GM21528 (cell line): ENCODE measurements around the gene ZNF337.
A peak's percentile ranks its signal among the peaks of the same experiment; 100 is the strongest.
"Not testable (repeated sequence)": the region's sequence is repeated elsewhere in the genome, so short reads cannot be mapped to it uniquely, and the experiment has no call there.

ENCODE experiments used
- ATAC-seq: cut with Tn5 transposase; IDR thresholded peaks from one replicate; pipeline ENCODE4 v1.9.1; 2021; ENCODE audit warnings: mild to moderate bottlenecking, moderate library complexity; ENCODE audit not compliant: unreplicated experiment, low FRiP score

ZNF337 gene

DNA sequence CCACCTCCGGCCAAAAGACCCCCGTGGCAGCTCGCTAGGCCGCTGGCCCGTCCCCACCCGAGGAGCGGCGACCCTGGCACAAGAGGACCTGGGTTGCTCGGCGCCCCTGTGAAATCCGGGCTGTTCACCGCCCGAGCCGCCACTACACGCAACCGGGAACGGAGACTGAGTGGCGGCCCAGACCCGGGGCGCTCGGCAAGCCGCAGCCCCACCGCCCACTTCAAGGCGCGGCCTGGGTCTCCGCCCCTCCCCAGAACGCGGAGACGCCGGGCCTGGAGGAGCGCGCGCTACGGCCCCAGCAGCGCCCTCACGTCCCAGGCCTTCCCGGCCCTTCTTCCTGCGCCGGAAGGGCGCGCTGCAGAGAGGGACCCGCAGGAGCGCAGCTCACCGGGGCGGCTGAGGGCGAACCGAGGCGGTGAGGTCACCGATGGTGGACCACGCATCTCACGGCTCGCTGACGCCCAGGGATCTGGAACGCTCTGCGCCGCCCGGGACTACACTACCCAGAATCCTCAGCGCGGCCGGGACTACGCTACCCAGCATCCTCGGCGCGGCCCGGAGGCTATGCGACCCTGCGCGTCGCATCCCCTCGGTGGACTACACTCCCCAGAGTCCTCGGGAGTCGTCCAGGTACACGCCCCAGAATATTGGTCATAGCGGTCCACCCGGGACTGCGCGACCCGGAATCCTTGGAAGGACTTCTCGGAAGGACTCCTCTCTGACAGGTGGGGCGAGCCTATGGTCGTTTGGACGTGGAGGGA, at the start of gene ZNF337:
TSS of gene ZNF337 (minus strand) at position 483 of the 761 bp plus-strand sequence. CDS start 10,436 bp downstream, outside the sequence.
- ATAC-seq = peak; percentile 98

DNA sequence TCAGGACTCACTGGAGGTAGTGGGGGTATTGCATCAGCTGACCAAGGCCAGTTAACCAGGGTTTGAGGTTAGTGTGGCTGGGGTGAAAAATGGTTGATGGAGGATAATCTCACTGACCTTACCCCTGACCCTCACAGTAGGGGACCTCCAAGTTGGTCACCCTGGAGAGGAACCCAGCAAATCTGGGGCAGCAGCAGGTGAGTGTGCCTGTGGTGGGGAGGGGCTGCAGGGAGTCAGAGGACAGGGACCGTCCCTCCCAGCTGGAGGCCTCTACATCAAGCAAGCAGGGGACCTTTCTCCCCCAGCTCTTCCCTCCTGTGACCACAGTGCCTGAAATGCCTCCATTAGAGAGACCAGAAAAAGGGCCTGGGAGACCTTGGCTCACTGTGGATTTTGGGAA, 49.1 kb upstream of the ZNF337 start:
- ATAC-seq = no peak

DNA sequence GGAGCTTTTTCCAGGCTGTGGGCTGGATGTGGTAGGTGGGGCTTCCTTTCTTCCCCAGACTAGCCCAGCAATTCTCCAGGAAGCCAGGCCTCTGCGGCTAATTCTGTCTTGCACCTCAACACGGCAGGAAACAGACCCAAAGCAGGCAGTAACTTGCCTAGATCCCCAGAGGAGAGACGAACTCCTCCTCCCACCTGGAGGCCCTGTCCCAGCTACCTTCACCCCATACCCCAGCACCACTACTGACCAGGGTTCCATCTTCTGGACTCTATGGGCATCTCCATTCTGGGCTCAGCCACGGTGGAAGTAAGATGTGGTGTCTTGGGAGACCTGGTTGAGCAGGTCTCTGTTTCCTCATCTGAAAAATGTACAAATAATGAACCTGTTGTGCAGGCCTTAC, 48.4 kb upstream of the ZNF337 start:
- no peak for ATAC-seq

DNA sequence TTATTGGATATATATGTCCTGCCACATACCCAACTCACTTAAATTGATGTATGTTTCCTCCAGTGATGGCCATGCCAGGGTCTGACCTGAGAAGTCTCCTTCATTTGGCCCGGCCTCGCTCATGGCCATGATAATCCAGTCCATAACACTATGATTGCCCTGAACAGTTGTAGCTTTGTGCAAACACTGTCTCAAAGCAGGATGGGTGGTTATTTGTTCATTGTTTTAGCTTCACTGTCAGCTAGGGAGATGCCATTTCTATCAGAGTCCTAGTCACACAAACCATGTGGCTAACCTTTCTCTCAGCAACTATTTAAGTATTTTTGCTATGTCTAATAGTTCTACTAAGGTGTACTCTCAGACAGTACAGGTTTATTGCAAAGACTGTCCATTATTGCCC, 47.6 kb upstream of the ZNF337 start:
- ATAC-seq = no peak

DNA sequence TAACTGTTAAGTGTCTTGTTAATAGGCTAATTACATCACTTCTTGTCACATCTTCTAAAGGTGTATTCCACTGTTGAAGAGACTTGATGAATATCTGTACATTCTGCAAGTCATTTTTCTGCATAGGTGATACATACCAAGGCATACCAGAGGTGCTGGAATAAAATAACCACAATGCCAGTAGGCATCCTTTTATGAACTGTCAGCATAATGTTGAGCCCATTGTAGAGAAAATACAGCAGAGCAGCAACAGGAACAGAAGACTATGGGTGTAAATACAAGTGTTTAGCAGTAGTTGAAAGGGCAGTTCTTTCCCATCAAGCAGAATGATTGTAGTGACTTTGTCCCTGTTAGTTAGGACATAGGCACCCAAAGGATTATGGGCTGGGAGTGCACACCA, 44.4 kb upstream of the ZNF337 start:
- ATAC-seq = no peak

DNA sequence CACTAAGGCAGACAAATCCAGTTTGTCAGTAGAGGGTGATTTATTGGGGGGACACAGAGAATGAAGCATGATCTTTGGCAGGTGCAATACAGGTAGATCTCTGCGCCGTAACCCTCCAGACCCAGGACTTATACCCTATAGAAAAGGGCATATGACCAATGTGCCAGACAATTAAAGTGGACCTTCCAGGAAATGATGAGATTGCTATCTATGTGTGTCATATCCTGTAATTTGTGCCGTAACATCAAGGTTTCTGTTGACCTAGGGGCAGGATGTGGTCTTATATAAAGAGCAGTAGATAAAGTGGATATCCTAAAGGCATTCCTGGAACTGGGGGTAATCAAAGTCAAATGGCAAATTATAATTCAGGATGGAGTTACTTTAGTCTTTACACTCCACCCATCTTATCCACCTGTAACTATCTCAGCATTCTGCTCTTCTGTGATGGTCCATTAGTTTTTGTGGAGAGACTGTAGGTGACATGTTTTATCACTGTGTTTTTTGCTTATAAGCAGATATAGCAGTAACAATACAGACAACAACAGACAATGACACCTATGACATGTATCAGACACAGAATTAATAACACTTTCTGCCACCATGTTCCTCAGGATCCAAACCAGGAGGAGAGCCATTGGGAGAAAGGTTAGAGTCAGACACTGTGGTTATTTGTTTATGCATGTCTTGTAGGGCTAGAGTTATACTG, 43.1 kb upstream of the ZNF337 start:
- no peak for ATAC-seq

DNA sequence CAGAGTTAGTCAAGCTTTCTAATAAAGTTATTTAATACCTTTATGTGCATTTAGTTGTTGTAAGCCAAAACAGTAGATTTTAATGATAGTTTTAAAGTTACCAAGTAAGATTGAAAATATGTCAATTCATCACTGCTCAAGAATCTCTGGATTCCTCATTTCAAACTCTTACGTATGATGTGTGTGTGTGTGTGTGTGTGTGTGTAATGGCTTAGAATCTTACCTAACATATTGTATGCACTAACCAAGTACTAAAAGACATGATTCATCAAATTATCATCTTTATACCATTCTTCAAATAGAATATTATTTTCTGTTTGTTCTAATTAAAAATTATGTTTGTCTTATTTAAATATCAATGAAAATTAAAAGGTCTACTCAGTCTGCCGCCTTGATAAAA, 41.5 kb upstream of the ZNF337 start:
- ATAC-seq = no peak

DNA sequence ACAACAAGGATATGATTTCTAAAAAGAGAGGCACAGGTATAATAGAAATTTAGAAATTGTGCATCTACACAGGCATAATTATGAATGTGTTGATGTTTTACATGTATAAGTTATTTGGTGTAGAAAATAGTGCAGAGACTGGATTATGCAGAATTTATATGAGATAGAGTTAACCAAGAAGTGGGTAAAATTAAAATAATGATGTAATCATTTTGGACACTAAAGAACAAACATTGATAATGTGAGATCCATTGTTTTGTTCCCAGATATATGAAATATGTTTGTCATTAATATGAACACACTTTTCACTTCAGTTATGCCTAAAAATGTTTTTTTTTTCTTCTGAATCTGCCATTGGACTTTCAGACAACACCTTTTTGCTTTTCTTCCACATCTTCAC, 37.2 kb upstream of the ZNF337 start:
- no peak for ATAC-seq

DNA sequence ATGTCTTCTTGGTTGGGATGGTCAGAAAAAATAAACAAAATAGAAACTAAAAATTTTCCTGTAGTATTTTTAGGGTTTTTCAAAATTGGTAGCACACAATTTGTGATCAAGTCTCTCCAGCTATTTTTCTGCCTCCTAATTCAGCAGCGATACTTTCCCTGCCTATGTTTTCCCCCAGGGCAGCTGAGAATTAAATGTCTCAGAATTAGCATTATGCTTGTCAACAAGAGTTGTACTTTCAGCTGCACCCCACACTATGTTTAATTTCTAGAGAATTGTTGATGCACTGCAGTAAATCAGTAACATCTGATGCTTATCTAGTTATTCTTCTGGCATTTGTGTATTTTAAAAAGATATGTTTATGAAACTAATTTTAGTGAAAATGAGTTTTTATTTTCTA, 34.2 kb upstream of the ZNF337 start:
- ATAC-seq = no peak

DNA sequence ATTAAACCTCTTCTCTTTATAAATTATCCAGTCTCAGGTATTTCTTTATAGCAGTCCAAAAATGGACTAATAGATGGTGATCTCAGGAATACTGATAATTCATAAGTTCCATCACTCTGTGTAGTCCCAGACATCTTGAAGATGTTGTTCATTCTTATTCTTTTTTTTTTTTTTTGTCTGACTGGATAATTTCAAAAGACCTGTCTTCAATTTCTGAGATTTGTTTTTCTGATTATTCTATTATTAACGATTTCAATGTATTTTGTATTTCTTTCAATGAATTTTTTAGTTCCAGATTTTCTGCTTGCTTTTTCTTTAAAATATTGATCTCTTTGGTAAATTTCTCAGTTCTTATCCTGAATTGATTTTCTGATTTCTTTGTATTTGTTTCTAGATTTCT, 29.7 kb upstream of the ZNF337 start:
- no peak for ATAC-seq

DNA sequence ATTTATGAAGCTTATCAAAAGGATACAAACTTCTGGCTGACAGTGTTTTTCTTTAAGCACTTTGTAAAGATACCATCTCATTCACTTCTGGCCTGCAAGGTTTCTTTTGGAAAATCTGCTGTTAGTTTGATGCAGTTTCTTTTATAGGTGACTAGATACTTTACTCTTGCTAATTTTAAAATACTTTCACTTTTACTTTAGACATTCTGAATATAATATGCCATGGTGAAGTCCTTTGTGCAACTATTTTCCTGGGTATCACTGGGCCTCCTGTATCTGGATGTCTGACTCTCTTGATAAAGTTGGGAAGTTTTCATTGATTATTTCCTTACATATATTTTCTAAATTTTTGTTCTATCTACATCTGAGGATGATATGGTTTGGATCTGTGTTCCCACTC, 29.0 kb upstream of the ZNF337 start:
- no peak for ATAC-seq

DNA sequence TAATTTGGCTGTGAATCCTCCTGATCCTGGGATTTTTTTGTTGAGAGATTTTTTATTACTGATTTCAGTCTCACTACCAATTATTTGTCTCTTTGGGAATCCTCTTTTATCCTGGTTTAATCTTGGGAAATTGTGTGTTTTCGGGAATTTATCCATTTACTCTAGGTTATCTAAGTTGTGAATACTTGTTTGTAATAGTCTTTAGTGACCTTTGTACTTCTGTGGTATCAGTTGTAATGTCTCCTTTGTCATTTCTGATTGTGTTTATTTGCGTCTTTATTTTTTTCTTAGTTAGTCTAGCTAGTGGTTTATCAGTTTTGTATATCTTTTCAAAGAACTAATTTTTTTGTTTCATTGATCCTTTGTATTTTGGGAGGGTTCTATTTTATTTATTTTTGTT, 27.3 kb upstream of the ZNF337 start:
- no peak for ATAC-seq

DNA sequence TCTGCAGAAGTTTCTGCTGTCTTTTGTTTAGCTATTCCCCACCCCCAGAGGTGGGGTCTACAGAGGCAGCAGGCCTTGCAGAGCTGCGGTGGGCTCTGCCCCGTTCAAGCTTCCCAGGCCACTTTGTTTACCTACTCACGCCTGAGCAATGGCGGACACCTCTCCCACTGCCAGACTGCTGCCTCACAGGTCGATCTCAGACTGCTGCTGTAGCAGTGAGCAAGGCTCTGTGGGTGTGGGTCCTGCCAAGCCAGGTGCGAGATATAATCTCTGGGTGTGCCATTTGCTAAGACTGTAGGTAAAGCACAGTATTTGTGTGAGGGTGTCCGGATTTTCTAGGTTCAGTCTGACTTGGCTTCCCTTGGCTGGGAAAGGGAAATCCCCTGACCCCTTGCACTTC, 23.6 kb upstream of the ZNF337 start:
- ATAC-seq = no peak

DNA sequence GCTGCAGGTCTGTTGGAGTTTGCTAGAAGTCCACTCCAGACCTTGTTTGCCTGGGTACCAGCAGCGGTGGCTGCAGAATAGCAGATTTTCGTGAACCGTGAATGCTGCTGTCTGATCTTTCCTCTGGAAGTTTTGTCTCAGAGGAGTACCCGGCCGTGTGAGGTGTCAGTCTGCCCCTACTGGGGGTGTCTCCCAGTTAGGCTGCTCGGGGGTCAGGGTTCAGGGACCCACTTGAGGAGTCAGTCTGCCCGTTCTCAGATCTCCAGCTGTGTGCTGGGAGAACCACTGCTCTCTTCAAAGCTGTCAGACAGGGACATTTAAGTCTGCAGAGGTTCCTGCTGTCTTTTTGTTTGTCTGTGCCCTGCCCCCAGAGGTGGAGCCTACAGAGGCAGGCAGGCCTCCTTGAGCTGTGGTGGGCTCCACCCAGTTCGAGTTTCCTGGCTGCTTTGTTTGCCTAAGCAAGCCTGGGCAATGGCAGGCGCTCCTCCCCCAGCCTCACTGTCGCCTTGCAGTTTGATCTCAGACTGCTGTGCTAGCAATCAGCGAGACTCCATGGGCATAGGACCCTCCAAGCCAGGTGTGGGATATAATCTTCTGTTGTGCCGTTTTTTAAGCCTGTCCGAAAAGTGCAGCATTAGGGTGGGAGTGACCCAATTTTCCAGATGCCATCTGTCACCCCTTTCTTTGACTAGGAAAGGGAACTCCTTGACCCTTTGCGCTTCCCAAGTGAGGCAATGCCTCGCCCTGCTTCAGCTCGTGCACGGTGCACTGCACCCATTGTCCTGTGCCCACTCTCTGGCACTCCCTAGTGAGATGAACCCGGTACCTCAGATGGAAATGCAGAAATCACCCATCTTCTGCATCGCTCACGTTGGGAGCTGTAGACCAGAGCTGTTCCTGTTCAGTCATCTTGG, 22.5 kb upstream of the ZNF337 start:
- ATAC-seq = not testable (repeated sequence)

DNA sequence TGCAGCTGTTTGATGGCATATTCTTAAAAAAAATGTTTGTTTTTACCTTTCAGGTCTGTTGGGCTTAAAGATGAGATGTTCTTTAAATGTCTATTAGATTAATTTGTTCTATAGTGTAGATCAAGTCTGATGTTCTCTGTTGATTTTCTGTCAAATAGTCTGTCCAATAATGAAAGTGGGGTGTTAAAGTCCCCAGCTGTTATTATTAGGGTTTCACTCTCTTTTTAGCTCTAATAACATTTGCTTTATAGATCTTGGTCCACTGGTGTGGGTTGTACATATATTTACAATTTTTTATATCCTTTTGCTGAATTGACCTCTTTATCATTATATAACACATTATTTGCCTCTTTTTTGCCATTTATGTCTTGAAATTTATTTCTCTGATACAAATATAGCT, 11.0 kb upstream of the ZNF337 start:
- ATAC-seq = no peak

DNA sequence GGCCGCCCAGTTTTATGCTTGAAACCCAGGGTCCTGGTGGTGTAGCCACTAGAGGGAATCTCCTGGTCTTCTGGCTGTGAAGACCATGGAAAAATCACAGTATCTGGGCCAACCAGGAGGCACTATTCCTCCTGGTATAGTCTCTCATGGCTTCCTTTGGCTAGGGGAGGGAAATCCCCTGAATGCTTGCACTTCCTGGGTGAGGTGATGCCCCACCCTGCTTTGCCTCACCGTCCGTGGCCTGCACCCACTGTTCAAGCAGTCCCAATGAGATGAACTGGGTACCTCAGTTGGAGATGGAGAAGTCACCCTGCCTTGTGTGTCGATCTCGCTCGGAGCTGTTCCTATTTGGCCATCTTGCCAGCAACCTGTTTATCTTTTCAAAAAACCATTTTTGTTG, 10.1 kb upstream of the ZNF337 start:
- no peak for ATAC-seq

DNA sequence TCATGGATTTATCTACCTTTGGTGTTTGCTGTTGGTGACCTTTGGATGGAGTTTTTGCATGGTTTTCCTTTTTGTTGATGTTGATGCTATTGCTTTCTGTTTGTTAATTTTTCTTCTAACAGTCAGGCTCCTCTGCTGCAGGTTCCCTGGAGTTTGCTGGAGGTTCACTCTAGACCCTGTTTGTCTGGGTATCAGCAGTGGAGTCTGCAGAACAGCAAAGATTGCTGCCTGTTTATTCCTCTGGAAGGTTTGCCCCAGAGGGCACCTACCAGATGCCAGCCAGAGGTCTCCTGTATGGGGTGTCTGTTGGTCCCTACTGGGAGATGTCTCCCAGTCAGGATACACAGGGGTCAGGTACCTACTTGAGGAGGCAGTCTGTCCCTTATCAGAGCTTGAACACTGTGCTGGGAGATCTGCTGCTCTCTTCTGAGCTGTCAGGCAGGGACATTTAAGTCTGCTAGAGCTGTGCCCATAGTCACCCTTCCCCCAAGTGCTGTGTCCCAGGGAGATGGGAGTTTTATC, 9.2 kb upstream of the ZNF337 start:
- ATAC-seq = no peak

DNA sequence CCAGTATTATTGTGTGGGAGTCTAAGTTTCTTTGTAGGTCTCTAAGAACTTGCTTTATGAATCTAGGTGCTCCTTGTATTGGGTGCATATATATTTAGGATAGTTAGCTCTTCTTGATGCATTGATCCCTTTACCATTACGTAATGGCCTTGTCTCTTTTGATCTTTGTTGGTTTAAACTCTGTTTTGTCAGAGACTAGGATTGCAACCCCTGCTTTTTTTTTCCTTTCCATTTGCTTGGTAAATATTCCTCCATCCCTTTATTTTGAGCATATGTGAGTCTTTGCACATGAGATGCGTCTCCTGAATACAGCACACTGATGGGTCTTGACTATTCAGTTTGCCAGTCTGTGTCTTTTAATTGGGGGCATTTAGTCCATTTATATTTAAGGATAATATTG, 7.7 kb upstream of the ZNF337 start:
- ATAC-seq = not testable (repeated sequence)

DNA sequence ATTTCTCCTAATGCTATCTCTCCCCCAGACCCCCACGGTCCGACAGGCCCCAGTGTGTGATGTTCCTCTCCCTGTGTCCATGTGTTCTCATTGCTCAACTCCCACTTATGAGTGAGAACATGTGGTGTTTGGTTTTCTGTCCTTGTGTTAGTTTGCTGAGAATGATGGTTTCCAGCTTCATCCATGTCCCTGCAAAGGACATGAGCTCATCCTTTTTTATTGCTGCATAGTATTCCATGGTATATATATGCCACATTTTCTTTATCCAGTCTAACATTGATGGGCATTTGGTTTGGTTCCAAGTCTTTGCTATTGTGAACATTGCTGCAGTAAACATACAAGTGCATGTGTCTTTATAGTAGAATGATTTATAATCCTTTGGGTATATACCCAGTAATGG, 4.2 kb upstream of the ZNF337 start:
- not testable (repeated sequence) for ATAC-seq

DNA sequence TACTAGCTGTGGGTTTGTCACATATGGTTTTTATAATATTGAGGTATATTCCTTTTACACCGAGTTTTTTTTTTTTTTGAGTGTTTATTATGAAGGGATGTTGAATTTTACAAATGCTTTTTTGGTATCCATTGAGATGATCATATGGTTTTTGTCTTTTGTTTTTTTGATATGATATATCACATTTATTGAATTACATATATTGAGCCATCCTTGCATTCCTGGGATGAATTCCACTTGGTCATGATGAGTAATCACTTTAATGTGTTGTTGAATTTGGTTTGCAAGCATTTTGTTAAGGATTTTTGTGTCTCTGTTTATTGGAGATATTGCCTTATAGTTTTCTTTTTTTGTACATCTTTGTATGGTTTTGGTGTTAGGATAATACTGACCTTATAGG, 3.3 kb upstream of the ZNF337 start:
- ATAC-seq = no peak

DNA sequence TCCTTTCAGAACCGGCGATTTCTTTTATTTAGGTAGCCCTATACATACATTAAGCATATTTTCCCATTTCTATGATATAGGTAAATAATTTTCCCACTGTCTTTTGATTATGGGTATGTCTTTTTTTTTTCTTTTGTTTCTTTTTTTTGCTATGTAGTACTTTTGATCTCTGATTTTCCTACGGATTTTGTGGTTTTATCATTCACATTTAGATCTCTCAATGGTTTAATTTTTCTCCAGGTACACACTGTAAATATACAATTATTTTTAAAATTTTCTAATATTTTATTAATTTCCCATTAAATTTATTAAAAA, 436 bp upstream of the ZNF337 start:
- ATAC-seq = no peak
